Measurements from ENCODE around the gene ZFAND2B.
A peak's percentile ranks its signal among the peaks of the same experiment; 100 is the strongest.

GRCh38 chr2:219171231-219171651, 35.3 kb upstream of the ZFAND2B start:
- TF ChIP-seq, protein P1, sequence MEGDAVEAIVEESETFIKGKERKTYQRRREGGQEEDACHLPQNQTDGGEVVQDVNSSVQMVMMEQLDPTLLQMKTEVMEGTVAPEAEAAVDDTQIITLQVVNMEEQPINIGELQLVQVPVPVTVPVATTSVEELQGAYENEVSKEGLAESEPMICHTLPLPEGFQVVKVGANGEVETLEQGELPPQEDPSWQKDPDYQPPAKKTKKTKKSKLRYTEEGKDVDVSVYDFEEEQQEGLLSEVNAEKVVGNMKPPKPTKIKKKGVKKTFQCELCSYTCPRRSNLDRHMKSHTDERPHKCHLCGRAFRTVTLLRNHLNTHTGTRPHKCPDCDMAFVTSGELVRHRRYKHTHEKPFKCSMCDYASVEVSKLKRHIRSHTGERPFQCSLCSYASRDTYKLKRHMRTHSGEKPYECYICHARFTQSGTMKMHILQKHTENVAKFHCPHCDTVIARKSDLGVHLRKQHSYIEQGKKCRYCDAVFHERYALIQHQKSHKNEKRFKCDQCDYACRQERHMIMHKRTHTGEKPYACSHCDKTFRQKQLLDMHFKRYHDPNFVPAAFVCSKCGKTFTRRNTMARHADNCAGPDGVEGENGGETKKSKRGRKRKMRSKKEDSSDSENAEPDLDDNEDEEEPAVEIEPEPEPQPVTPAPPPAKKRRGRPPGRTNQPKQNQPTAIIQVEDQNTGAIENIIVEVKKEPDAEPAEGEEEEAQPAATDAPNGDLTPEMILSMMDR (optimal IDR thresholded peaks at IDR 0.05 in 1 of 3, IDR thresholded peaks at IDR 0.05 in 1 of 3, conservative IDR thresholded peaks at IDR 0.05 in 1 of 3; ENCODE audit: extremely low read depth in 1 of 3, insufficient read depth in 2 of 3, low read length in 3 of 3), result peak; percentile 61 to 84 (median 66)
- TF ChIP-seq EZH2 (IDR thresholded peaks at IDR 0.05; ENCODE audit: low read length), result no peak
